Measurements from ENCODE around the gene KDM2B.
A peak's percentile ranks its signal among the peaks of the same experiment; 100 is the strongest.

GRCh38 chr12:121383601-121384021 lies 197.2 kb downstream of the KDM2B start:
- TF ChIP-seq YY1 (IDR thresholded peaks at IDR 0.05; ENCODE audit: low read depth, low read length) (no peak), TAF1 (IDR thresholded peaks at IDR 0.05; ENCODE audit: low read depth, low read length) (no peak), CTCF (IDR thresholded peaks at IDR 0.05; ENCODE audit: control extremely low read depth in 1 of 3, insufficient read depth in 1 of 3, low read depth in 1 of 3, low read length in 3 of 3) (peak; percentile 14 to 32 (median 21); a peak in 2 of 4 replicates), BRCA1 (IDR thresholded peaks at IDR 0.05; ENCODE audit: low read depth, low read length) (no peak), POLR2AphosphoS5 (IDR thresholded peaks at IDR 0.05; ENCODE audit: low read depth, low read length) (no peak), POLR2A (IDR thresholded peaks at IDR 0.05; ENCODE audit: control extremely low read depth in 1 of 2, low read depth in 2 of 2, low read length in 2 of 2) (no peak), KDM1A (IDR thresholded peaks at IDR 0.05; ENCODE audit: borderline replicate concordance, low read length) (peak; percentile 70; the same call in 1 of the 2 replicates), E2F6 (IDR thresholded peaks at IDR 0.05) (no peak), CBX5 (IDR thresholded peaks at IDR 0.05; ENCODE audit: low read depth, low read length) (no peak), SAP30 (IDR thresholded peaks at IDR 0.05; ENCODE audit: insufficient read depth, insufficient replicate concordance, low read length) (no peak), SIX5 (IDR thresholded peaks at IDR 0.05; ENCODE audit: low read depth, low read length) (no peak), EZH2 (IDR thresholded peaks at IDR 0.05; ENCODE audit: low read depth, low read length, severe bottlenecking) (no peak), CHD2 (IDR thresholded peaks at IDR 0.05; ENCODE audit: low read length) (no peak), MAFK (IDR thresholded peaks at IDR 0.05; ENCODE audit: low read depth, low read length) (no peak)
